DOHH2 (cell line): ENCODE results near the gene C19orf18.
"Not testable (repeated sequence)": the region's sequence is repeated elsewhere in the genome, so short reads cannot be mapped to it uniquely, and the experiment has no call there.

Experiments
- H3F3A ChIP-seq: fragments of 200-600 bp; sonication (generic), shearing (Covaris generic); 2 replicates; pipeline ENCODE4 v1.6.0; 2016; ENCODE audit warnings: antibody characterized with exemption, mild to moderate bottlenecking; ENCODE audit not compliant: control insufficient read depth, insufficient read depth
- H3K27ac ChIP-seq: fragments of 200-600 bp; sonication (generic); 2 replicates; pipeline ENCODE4 v1.5.1; 2014; ENCODE audit warnings: low read depth, mild to moderate bottlenecking, low read length, moderate library complexity
- H3K27me3 ChIP-seq: fragments of 200-600 bp; sonication (generic); 2 replicates; pipeline ENCODE4 v1.6.1; 2014; ENCODE audit warnings: mild to moderate bottlenecking, low read length, mixed read lengths; ENCODE audit not compliant: control insufficient read depth
- H3K36me3 ChIP-seq: fragments of 200-600 bp; sonication (generic); 2 replicates; pipeline ENCODE4 v1.6.1; 2014; ENCODE audit warnings: mild to moderate bottlenecking, low read length, moderate library complexity, mixed read lengths; ENCODE audit not compliant: control insufficient read depth
- H3K4me1 ChIP-seq: fragments of 200-600 bp; sonication (generic); 2 replicates; pipeline ENCODE4 v1.6.1; 2014; ENCODE audit warnings: mild to moderate bottlenecking, low read length, mixed read lengths; ENCODE audit not compliant: control insufficient read depth
- H3K4me2 ChIP-seq: fragments of 200-600 bp; sonication (generic); 2 replicates; pipeline ENCODE4 v1.6.0; 2014; ENCODE audit warnings: mild to moderate bottlenecking, low read length, moderate library complexity
- H3K4me3 ChIP-seq: fragments of 200-600 bp; sonication (generic); 2 replicates; pipeline ENCODE4 v1.5.1; 2014; ENCODE audit warnings: mild to moderate bottlenecking, low read length, mixed read lengths
- H3K79me2 ChIP-seq: fragments of 200-600 bp; sonication (generic); 2 replicates; pipeline ENCODE4 v1.6.1; 2014; ENCODE audit warnings: mild to moderate bottlenecking, low read length, mixed read lengths; ENCODE audit not compliant: control insufficient read depth
- H3K9me2 ChIP-seq: fragments of 200-600 bp; sonication (generic); replicated peaks from 2 replicates; pipeline ENCODE4 v1.6.1; 2014; ENCODE audit warnings: mild to moderate bottlenecking, low read length, mixed read lengths; ENCODE audit not compliant: control insufficient read depth
- H3K9me3 ChIP-seq: fragments of 200-600 bp; sonication (generic); 2 replicates; pipeline ENCODE4 v1.6.1; 2014; ENCODE audit warnings: antibody characterized with exemption, low read length, mixed read lengths; ENCODE audit not compliant: control insufficient read depth, insufficient read depth
- H4K20me1 ChIP-seq: fragments of 200-600 bp; sonication (generic); 2 replicates; pipeline ENCODE4 v1.6.0; 2014; ENCODE audit warnings: low read depth, mild to moderate bottlenecking, antibody characterized with exemption, low read length, moderate library complexity; ENCODE audit not compliant: control insufficient read depth, insufficient read depth
- EZH2phosphoT487 ChIP-seq: fragments of 200-600 bp; sonication (generic); IDR thresholded peaks from 2 replicates; pipeline ENCODE4 v1.6.1; 2017; ENCODE audit warnings: borderline replicate concordance, mild to moderate bottlenecking, antibody characterized with exemption, low read length, moderate library complexity, mixed read lengths
- TF ChIP-seq, protein P1 (sequence below): fragments of 200-600 bp; sonication (generic); IDR thresholded peaks from one replicate; pipeline ENCODE4 v1.5.1; 2014; ENCODE audit warnings: antibody characterized with exemption, mild to moderate bottlenecking, low read depth, low read length; ENCODE audit not compliant: poor library complexity, severe bottlenecking

The C19orf18 gene

DNA sequence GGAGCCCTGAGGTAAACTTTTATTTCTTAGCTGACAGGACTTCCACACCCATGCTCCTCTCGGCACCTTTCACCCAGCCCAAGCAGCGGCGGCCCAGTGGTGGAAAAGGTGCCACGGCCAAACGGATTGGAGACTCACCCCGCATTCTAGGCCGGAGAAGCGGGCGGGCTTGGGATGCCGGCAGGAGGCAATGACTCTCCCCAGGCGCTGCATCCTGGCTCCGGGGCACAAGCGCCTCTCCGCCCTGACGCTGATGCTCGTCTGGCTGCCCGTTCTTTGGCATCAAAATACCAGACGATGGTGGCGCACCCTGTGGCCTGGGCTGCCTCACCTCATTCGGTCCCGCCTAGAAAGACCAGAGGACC lies 34.9 kb upstream of the C19orf18 start:
- no peaks in the 10 kb centered on the region for H3K27me3 ChIP-seq
- H3K9me3 ChIP-seq = peaks cover 42% of the 10 kb centered on the region; the same call in 1 of the 2 replicates
- no peaks in the 10 kb centered on the region for H3K79me2 ChIP-seq
- no peaks in the 10 kb centered on the region for H3K36me3 ChIP-seq
- TF ChIP-seq EZH2phosphoT487 = no peak
- TF ChIP-seq, protein P1, sequence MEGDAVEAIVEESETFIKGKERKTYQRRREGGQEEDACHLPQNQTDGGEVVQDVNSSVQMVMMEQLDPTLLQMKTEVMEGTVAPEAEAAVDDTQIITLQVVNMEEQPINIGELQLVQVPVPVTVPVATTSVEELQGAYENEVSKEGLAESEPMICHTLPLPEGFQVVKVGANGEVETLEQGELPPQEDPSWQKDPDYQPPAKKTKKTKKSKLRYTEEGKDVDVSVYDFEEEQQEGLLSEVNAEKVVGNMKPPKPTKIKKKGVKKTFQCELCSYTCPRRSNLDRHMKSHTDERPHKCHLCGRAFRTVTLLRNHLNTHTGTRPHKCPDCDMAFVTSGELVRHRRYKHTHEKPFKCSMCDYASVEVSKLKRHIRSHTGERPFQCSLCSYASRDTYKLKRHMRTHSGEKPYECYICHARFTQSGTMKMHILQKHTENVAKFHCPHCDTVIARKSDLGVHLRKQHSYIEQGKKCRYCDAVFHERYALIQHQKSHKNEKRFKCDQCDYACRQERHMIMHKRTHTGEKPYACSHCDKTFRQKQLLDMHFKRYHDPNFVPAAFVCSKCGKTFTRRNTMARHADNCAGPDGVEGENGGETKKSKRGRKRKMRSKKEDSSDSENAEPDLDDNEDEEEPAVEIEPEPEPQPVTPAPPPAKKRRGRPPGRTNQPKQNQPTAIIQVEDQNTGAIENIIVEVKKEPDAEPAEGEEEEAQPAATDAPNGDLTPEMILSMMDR = no peak
- no peak overlapping the region for H3K27ac ChIP-seq
- H3K4me3 ChIP-seq = no peak overlapping the region
- H3K4me1 ChIP-seq = no peaks in the 10 kb centered on the region
- no peaks in the 10 kb centered on the region for H3K9me2 ChIP-seq
- H4K20me1 ChIP-seq = no peaks in the 10 kb centered on the region
- H3K4me2 ChIP-seq = no peak overlapping the region
- no peaks in the 10 kb centered on the region for H3F3A ChIP-seq

DNA sequence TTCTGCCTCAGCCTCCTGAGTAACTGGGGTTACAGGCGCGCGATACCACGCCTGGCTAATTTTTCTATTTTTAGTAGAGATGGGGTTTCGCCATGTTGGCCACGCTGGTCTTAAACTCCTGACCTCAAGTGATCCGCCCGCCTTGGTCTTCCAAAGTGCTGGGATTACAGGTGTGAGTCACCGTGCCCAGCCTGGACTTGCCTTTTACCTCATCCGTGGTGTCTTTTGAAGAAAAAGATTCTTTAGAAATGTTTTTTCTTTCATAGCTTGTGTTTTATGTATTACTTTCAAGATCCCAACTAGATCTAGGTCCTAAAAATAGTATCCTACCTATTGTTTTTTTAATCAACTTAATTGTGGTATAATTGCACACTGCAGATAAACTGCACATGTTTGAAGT lies 34.5 kb upstream of the C19orf18 start:
- not testable (repeated sequence) for H3K36me3 ChIP-seq, H3K9me2 ChIP-seq, H3K4me1 ChIP-seq, H3F3A ChIP-seq, H3K27me3 ChIP-seq, H3K4me2 ChIP-seq, H3K79me2 ChIP-seq, H3K4me3 ChIP-seq, H3K27ac ChIP-seq, H4K20me1 ChIP-seq
- H3K9me3 ChIP-seq = peaks cover 46% of the 10 kb centered on the region; the same call in 1 of the 2 replicates

DNA sequence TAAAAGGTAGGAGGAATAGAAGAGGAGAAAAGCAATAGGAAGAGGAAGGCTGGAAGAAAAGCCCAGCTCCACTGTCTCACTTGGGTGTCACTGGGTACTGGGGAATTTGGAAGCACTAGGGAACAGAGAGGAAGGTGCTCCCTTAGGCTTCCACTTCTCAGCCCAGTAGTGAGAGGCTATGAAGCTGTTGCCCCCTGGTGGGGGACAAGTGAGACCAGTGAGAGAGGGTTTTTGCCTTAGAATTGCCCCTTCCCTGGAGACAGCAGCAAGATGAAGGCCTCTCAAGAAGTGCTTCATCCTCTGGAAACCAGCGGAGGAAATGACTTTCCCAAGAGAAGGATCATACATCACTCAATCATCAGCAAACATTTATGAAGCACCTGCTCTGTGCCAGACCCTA lies 33.0 kb upstream of the C19orf18 start:
- peaks cover 47% of the 10 kb centered on the region for H3K9me3 ChIP-seq
- no peaks in the 10 kb centered on the region for H3K27me3 ChIP-seq

DNA sequence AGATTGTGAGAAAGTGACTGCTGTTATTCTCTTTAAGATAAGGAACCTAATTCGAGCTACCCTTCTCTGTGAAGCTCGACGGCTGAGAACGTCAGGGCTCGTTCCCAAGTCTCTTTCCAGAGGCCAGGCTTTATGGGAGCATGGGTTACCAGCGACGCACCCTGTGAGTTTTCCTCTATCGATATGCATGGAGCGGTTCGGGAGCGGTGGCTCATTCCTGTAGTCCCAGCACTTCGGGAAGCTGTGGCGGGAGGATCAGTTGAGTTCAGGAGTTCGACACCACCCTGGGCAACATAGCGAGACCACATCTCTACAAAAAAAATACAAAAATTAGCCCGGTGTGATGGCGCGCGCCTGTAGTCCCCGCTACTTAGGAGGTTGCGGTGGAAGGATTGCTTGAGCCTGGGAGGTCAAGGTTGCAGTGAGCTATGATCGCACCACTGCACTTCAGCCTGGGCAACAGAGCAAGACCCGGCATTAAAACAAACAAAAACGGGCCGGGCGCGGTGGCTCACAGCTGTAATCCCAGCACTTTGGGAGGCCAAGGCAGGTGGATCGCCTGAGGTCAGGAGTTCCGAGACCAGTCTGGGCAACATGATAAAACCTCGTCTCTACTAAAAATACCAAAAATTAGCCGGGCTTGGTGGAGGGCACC lies 29.0 kb upstream of the C19orf18 start:
- TF ChIP-seq EZH2phosphoT487 = no peak
- H3F3A ChIP-seq = peaks cover 3% of the 10 kb centered on the region; the same call in 1 of the 2 replicates
- H3K9me2 ChIP-seq = no peaks in the 10 kb centered on the region
- no peak overlapping the region for H3K27ac ChIP-seq
- H3K4me3 ChIP-seq = peak overlapping the region; percentile 78
- peaks cover 14% of the 10 kb centered on the region for H3K4me1 ChIP-seq
- H3K79me2 ChIP-seq = no peaks in the 10 kb centered on the region
- no peaks in the 10 kb centered on the region for H4K20me1 ChIP-seq
- H3K27me3 ChIP-seq = no peaks in the 10 kb centered on the region
- peaks cover 65% of the 10 kb centered on the region for H3K9me3 ChIP-seq
- peak overlapping the region; percentile 67 for H3K4me2 ChIP-seq
- H3K36me3 ChIP-seq = peaks cover 12% of the 10 kb centered on the region

More for the DNA sequence above, 33.0 kb upstream of the C19orf18 start:
- H3K4me3 ChIP-seq = no peak overlapping the region
- TF ChIP-seq, protein P1 = no peak
- TF ChIP-seq EZH2phosphoT487 = no peak
- peaks cover 8% of the 10 kb centered on the region for H3K4me1 ChIP-seq
- H4K20me1 ChIP-seq = no peaks in the 10 kb centered on the region
- no peaks in the 10 kb centered on the region for H3K9me2 ChIP-seq
- H3K27ac ChIP-seq = no peak overlapping the region
- H3K36me3 ChIP-seq = peaks cover 3% of the 10 kb centered on the region; the same call in 1 of the 2 replicates
- peaks cover 3% of the 10 kb centered on the region; the same call in 1 of the 2 replicates for H3F3A ChIP-seq
- H3K79me2 ChIP-seq = no peaks in the 10 kb centered on the region
- no peak overlapping the region for H3K4me2 ChIP-seq
